Endothelial cell of umbilical vein (primary cell): Measurements from ENCODE around the gene NEO1. TPM values are rescaled to one million over a fixed set of nuclear protein-coding genes. Genes with fewer than 3 reads are reported as not detected.

Experiments
- BruUV-seq: library from RNA; stranded (reverse); fragments of 400-500 nt; replicated peaks from 2 replicates; lab custom pipeline; 2021; lab: Mats Ljungman, UMichigan
- CTCF ChIA-PET: fragments of 300-600, 350-600 bp; sonication (Branson Sonifier 250); formaldehyde crosslinking; loops from one replicate; lab custom pipeline; 2021; ENCODE audit warnings: antibody characterized with exemption, inconsistent platforms; lab: Charles Lee
- POLR2A ChIA-PET: fragments of 300-600, 350-600 bp; sonication (Branson Sonifier 250); formaldehyde crosslinking; loops from one replicate; lab custom pipeline; 2021; ENCODE audit warnings: antibody characterized with exemption, inconsistent platforms; lab: Charles Lee
- DNase-seq: peaks from one replicate; pipeline ENCODE4 v3.0.0-alpha.2; 2011; ENCODE audit warnings: low read depth, low spot score
- FAIRE-seq: peaks from 2 replicates; lab custom pipeline; 2011; peaks lifted over from hg19 to GRCh38; lab: Jason Lieb, UNC
- H2AFZ ChIP-seq: 2 replicates; pipeline ENCODE4 v1.6.0; 2012; ENCODE audit warnings: low read depth, low read length, control low read depth, inconsistent platforms
- H3K27ac ChIP-seq: 2 replicates; pipeline ENCODE4 v1.5.1; 2011; ENCODE audit warnings: low read depth, mild to moderate bottlenecking, control low read depth, low read length, moderate library complexity; ENCODE audit not compliant: insufficient read depth
- H3K27me3 ChIP-seq, 2 experiments: 2 replicates each; pipeline versions ENCODE4 v1.6.0 to v1.6.1; 2011; ENCODE audit warnings: low read length in 2 of 2, mixed read lengths in 1 of 2; ENCODE audit not compliant: control insufficient read depth in 2 of 2, insufficient read depth in 2 of 2
- H3K36me3 ChIP-seq, 2 experiments: 2 replicates in 1 of 2; 3 replicates in 1 of 2; pipeline ENCODE4 v1.5.1; 2011; ENCODE audit warnings: low read length in 2 of 2, mild to moderate bottlenecking in 1 of 2, moderate library complexity in 1 of 2; ENCODE audit not compliant: control insufficient read depth in 2 of 2, insufficient read depth in 2 of 2; ENCODE audit errors: extremely low read depth in 1 of 2
- H3K4me1 ChIP-seq: 3 replicates; pipeline ENCODE4 v1.5.1; 2011; ENCODE audit warnings: mild to moderate bottlenecking, low read length; ENCODE audit not compliant: control insufficient read depth, insufficient read depth; ENCODE audit errors: extremely low read depth
- H3K4me2 ChIP-seq: 2 replicates; pipeline ENCODE4 v1.6.1; 2011; ENCODE audit warnings: low read length, control low read depth, mixed read lengths; ENCODE audit not compliant: insufficient read depth
- H3K4me3 ChIP-seq, 3 experiments: fragments of 200-600 bp in 1 of 3; sonication (generic), shearing (Covaris generic) in 1 of 3; replicated peaks in 1 of 3; 2 replicates each; pipeline ENCODE4 v1.5.1; 2011 to 2016; ENCODE audit warnings: control low read depth in 3 of 3, low read length in 3 of 3, mild to moderate bottlenecking in 2 of 3, inconsistent platforms in 1 of 3, low read depth in 1 of 3, moderate library complexity in 1 of 3; ENCODE audit not compliant: insufficient read depth in 1 of 3
- H3K79me2 ChIP-seq: 2 replicates; pipeline ENCODE4 v1.6.0; 2012; ENCODE audit warnings: low read length, inconsistent platforms; ENCODE audit not compliant: control insufficient read depth, insufficient read depth
- H3K9ac ChIP-seq: replicated peaks from 2 replicates; pipeline ENCODE3; 2011; ENCODE audit warnings: low read length, control low read depth; ENCODE audit not compliant: insufficient read depth; ENCODE audit errors: extremely low read depth
- H3K9me1 ChIP-seq: replicated peaks from 3 replicates; pipeline ENCODE4 v1.6.0; 2011; ENCODE audit warnings: mild to moderate bottlenecking, low read length; ENCODE audit not compliant: control insufficient read depth, insufficient read depth; ENCODE audit errors: extremely low read depth
- H3K9me3 ChIP-seq: replicated peaks from 2 replicates; pipeline ENCODE4 v1.5.1; 2012; ENCODE audit warnings: low read length, inconsistent platforms; ENCODE audit not compliant: control insufficient read depth, insufficient read depth
- H4K20me1 ChIP-seq: replicated peaks from 2 replicates; pipeline ENCODE3; 2011; ENCODE audit warnings: mild to moderate bottlenecking, low read length; ENCODE audit not compliant: control insufficient read depth, insufficient read depth; ENCODE audit errors: extremely low read depth
- EZH2 ChIP-seq: IDR thresholded peaks from 2 replicates; pipeline ENCODE4 v1.6.1; 2012; ENCODE audit warnings: borderline replicate concordance, low read depth, mild to moderate bottlenecking, moderate library complexity, low read length, inconsistent platforms; ENCODE audit not compliant: severe bottlenecking
- FOS ChIP-seq: IDR thresholded peaks from 2 replicates; pipeline ENCODE4 v1.6.1; 2011; ENCODE audit warnings: mild to moderate bottlenecking, low read length, moderate library complexity, borderline replicate concordance; ENCODE audit not compliant: insufficient read depth
- GATA2 ChIP-seq: IDR thresholded peaks from 2 replicates; pipeline ENCODE4 v1.7.0; 2011; ENCODE audit warnings: low read depth, mild to moderate bottlenecking, moderate library complexity, mixed read lengths, low read length; ENCODE audit not compliant: insufficient read length, insufficient read depth
- JUN ChIP-seq: IDR thresholded peaks from 2 replicates; pipeline ENCODE4 v1.6.1; 2011; ENCODE audit warnings: borderline replicate concordance, low read depth; ENCODE audit not compliant: insufficient read length, insufficient read depth
- MYC ChIP-seq: IDR thresholded peaks from one replicate; pipeline ENCODE4 v1.6.1; 2011; ENCODE audit warnings: mild to moderate bottlenecking, low read depth, low read length
- POLR2A ChIP-seq: IDR thresholded peaks from 2 replicates; pipeline ENCODE4 v1.6.1; 2012; ENCODE audit warnings: low read depth, mild to moderate bottlenecking, control low read depth, low read length
- POLR2AphosphoS5 ChIP-seq: IDR thresholded peaks from 2 replicates; pipeline ENCODE4 v1.6.1; 2012; ENCODE audit warnings: low read depth, mild to moderate bottlenecking, control low read depth, low read length, moderate library complexity; ENCODE audit not compliant: insufficient read depth
- dilution Hi-C: fragments of 300-500 bp; cut with MboI; formaldehyde crosslinking; loops from one replicate; pipeline ENCODE4 v1.15.0; 2019; ENCODE audit warnings: low sequenced_read_pairs; ENCODE audit not compliant: extremely low pct_ligation_motif_present
- intact Hi-C: fragments of 100-400 bp; cut with micrococcal nuclease; formaldehyde crosslinking; loops from one replicate; pipeline ENCODE4 v1.10.0; 2022
- polyA plus RNA-seq, 4 experiments: library from polyadenylated mRNA; depleted of rRNA in 3 of 4; stranded (reverse) in 3 of 4; unstranded in 1 of 4; fragments of >200 nt; gene quantifications; 2 replicates each; pipeline versions ENCODE4 v1.2.1 to v1.2.3, GENCODE V29; 2011 to 2012; ENCODE audit warnings: missing spikeins in 1 of 4
- total RNA-seq: library from RNA; stranded (reverse); gene quantifications from 2 replicates; pipeline ENCODE4 v1.2.3, GENCODE V29; 2021
- TF ChIP-seq, protein P1 (sequence below), 2 donors: IDR thresholded peaks; 1 replicate in 1 of 2; 2 replicates in 1 of 2; pipeline ENCODE4 v1.5.1; 2011; ENCODE audit warnings: low read length in 2 of 2, mild to moderate bottlenecking in 2 of 2, moderate library complexity in 2 of 2, control low read depth in 1 of 2, inconsistent platforms in 1 of 2, low read depth in 1 of 2; ENCODE audit not compliant: insufficient read depth in 1 of 2; ENCODE audit errors: extremely low read depth in 1 of 2
- TF ChIP-seq, protein P2 (sequence below): IDR thresholded peaks from 2 replicates; pipeline ENCODE4 v1.6.1; 2011; ENCODE audit not compliant: insufficient read depth, insufficient read length

Gene NEO1
- total and polyA plus RNA-seq, 2 donors (not counting 3 experiments of a cell fraction or from before 2014, with no cell fraction given) = 0.12 to 0.35 TPM

DNA sequence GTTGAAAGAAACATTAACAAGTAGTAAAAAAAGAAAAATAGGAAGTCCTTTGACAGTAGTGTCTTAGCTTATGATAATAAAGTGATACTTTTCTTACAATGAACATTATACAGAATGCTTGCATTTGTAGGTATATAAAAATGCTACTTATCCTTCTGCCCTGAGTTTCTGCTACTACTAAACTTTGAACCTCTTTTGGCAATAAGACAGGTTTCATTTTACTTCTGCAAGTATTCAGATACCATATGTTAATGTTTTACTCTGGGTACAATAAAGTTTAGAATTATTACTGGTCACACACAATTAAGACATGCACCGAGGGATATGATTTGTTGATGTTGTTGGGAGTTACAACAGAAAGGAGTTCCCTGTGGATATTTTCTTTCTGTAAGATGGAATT lies 57.9 kb downstream of the NEO1 start:
- FAIRE-seq = no peak

More for the DNA sequence above, 57.9 kb downstream of the NEO1 start:
- Histone ChIP-seq H3K36me3 (no peaks in the 10 kb centered on the region), H3K4me3 (no peak overlapping the region), H2AFZ (no peak overlapping the region), H3K9ac (no peak overlapping the region), H4K20me1 (no peaks in the 10 kb centered on the region), H3K27me3 (peaks cover 4 to 17% of the 10 kb centered on the region in 2 experiments), H3K4me1 (no peaks in the 10 kb centered on the region), H3K4me2 (no peak overlapping the region), H3K79me2 (no peaks in the 10 kb centered on the region), H3K27ac (no peak overlapping the region), H3K9me3 (no peaks in the 10 kb centered on the region), H3K9me1 (no peaks in the 10 kb centered on the region)
- ChIA-PET CTCF (no interaction called here), POLR2A (no interaction called here)
- BruUV-seq = no TSS peak
- intact Hi-C loops (no loop called here), dilution Hi-C loops (no loop called here)
- TF ChIP-seq, protein P1, sequence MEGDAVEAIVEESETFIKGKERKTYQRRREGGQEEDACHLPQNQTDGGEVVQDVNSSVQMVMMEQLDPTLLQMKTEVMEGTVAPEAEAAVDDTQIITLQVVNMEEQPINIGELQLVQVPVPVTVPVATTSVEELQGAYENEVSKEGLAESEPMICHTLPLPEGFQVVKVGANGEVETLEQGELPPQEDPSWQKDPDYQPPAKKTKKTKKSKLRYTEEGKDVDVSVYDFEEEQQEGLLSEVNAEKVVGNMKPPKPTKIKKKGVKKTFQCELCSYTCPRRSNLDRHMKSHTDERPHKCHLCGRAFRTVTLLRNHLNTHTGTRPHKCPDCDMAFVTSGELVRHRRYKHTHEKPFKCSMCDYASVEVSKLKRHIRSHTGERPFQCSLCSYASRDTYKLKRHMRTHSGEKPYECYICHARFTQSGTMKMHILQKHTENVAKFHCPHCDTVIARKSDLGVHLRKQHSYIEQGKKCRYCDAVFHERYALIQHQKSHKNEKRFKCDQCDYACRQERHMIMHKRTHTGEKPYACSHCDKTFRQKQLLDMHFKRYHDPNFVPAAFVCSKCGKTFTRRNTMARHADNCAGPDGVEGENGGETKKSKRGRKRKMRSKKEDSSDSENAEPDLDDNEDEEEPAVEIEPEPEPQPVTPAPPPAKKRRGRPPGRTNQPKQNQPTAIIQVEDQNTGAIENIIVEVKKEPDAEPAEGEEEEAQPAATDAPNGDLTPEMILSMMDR (IDR thresholded peaks at IDR 0.05; ENCODE audit: extremely low read depth in 1 of 2, insufficient read depth in 1 of 2, low read depth in 1 of 2, low read length in 2 of 2) = no peak
- TF ChIP-seq EZH2 (no peak), JUN (no peak), MYC (no peak), FOS (no peak), GATA2 (no peak), POLR2A (no peak), POLR2AphosphoS5 (no peak)
- TF ChIP-seq, protein P2, sequence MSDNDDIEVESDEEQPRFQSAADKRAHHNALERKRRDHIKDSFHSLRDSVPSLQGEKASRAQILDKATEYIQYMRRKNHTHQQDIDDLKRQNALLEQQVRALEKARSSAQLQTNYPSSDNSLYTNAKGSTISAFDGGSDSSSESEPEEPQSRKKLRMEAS = no peak
- DNase-seq = no peak
